Peyer's patch (tissue), 4 donors: ENCODE measurements around the gene TTYH2.

ENCODE experiments used
- POLR2A ChIP-seq, 2 donors: fragments of 450-650 bp; IDR thresholded peaks; one replicate each; pipeline ENCODE4 v1.5.1; 2017; ENCODE audit warnings: antibody characterized with exemption in 2 of 2, mild to moderate bottlenecking in 2 of 2, moderate library complexity in 2 of 2
- TF ChIP-seq, protein P1 (sequence below), 6 experiments: fragments of 450-650 bp in 4 of 6; fragments of 200-600 bp in 2 of 6; sonication (generic) in 1 of 6; IDR thresholded peaks; one replicate each; pipeline ENCODE4 v1.5.1; 2017 to 2019; ENCODE audit warnings: antibody characterized with exemption in 6 of 6, mild to moderate bottlenecking in 3 of 6, moderate library complexity in 1 of 6

DNA sequence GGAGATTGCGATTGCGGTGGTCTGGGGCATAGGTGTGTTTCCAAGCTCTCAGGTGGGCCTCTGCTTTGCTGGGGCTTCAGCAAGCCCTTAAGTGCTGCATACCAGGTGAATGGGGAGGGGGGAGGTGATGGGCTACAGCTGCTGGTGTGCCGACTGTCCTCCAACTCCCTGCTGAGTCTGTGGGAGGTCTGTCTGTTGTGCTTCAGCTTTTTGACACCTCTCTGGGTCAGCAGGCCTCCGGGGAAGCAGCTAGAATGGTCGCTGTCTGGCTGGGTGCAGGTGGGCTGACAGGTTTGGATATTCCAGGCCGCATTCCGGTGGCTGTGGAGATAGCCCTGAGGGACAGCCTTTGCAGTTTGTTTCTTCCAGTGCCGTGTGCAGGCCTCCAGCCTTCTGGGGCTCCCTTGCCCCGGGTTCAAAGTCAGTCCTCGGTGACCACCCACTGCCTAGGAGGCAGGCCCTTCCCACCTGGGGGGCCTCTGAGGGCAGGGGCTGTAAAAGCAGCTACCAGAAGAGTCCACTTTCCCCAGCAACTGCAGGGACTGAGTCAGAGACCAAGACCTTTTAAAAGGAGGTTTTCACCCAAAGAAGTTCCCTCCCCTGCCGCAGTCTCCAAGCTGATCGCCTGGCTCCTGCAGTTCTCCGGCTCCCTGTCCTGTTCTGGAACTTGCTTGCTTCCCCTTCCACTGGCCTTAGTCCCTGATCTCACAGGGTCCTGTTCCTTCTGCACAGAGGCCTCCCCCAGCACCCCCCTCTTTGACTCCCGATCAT lies 2.0 kb upstream of the TTYH2 start:
- TF ChIP-seq, protein P1, sequence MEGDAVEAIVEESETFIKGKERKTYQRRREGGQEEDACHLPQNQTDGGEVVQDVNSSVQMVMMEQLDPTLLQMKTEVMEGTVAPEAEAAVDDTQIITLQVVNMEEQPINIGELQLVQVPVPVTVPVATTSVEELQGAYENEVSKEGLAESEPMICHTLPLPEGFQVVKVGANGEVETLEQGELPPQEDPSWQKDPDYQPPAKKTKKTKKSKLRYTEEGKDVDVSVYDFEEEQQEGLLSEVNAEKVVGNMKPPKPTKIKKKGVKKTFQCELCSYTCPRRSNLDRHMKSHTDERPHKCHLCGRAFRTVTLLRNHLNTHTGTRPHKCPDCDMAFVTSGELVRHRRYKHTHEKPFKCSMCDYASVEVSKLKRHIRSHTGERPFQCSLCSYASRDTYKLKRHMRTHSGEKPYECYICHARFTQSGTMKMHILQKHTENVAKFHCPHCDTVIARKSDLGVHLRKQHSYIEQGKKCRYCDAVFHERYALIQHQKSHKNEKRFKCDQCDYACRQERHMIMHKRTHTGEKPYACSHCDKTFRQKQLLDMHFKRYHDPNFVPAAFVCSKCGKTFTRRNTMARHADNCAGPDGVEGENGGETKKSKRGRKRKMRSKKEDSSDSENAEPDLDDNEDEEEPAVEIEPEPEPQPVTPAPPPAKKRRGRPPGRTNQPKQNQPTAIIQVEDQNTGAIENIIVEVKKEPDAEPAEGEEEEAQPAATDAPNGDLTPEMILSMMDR (IDR thresholded peaks at IDR 0.05) = no peak
- no peak for TF ChIP-seq POLR2A (IDR thresholded peaks at IDR 0.05)
